Breast epithelium (tissue), 3 donors: ENCODE measurements around the gene SPRED2.

ENCODE experiments used
- CTCF ChIP-seq, 3 donors: fragments of 450-650 bp; IDR thresholded peaks; one replicate each; pipeline ENCODE4 v1.5.1; 2016 to 2017; ENCODE audit warnings: antibody characterized with exemption in 3 of 3, mild to moderate bottlenecking in 3 of 3, moderate library complexity in 3 of 3
- POLR2AphosphoS5 ChIP-seq, 3 donors: sonication (generic); formaldehyde crosslinking; IDR thresholded peaks; one replicate each; pipeline ENCODE4 v1.6.1; 2017; ENCODE audit warnings: antibody characterized with exemption in 3 of 3

DNA sequence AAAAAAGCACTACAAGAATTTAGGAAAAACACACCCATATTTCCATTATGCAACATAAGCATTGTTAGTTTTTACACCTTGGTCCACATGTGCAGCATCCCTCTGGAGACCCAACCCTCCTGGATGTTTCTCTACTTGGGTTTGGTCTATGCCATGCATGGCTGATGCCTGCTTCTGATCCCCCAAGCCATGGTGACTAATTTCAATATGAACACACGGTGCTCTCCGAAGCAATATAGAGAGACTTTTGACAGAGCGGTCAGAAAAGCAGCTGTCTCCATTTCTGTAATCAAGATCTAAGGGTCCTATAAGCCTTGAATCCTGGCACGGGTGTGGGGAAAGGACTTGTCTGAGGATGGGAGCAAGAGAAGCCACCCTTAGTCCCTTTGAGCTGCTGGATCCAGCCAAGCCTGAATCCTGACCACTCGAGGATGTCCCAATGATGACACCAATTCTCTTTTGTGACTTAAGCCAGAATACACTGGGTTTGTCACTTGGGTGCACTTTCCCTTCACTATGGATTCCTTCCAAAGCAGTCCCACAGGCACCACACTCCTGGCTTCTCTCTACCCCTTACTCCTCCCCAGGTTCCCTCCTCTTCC lies 113.2 kb downstream of the SPRED2 start:
- TF ChIP-seq CTCF (IDR thresholded peaks at IDR 0.05) (no peak), POLR2AphosphoS5 (IDR thresholded peaks at IDR 0.05) (no peak)
